HG03521 (cell line): ENCODE measurements around the gene MYRIP.

ENCODE experiments used
- ATAC-seq: cut with Tn5 transposase; IDR thresholded peaks from one replicate; pipeline ENCODE4 v1.9.1; 2021; ENCODE audit warnings: mild to moderate bottlenecking, moderate library complexity; ENCODE audit not compliant: unreplicated experiment

MYRIP gene

GRCh38 chr3:40216471-40216870 is 407.1 kb downstream of the MYRIP start:
- no peak for ATAC-seq

- no peak for ATAC-seq
These were observed 414.4 kb downstream of the MYRIP start for GRCh38 chr3:40223856-40224255.

- ATAC-seq = no peak
These were observed 415.5 kb downstream of the MYRIP start for GRCh38 chr3:40224796-40225515.

GRCh38 chr3:40226636-40227035 is 417.2 kb downstream of the MYRIP start:
- no peak for ATAC-seq

GRCh38 chr3:40228792-40229350 is 419.5 kb downstream of the MYRIP start:
- ATAC-seq = no peak

- no peak for ATAC-seq
These were observed 420.0 kb downstream of the MYRIP start for GRCh38 chr3:40229386-40229785.

GRCh38 chr3:40229963-40230362 is 420.6 kb downstream of the MYRIP start:
- ATAC-seq = no peak

GRCh38 chr3:40230382-40230781 is 421.0 kb downstream of the MYRIP start:
- ATAC-seq = no peak

GRCh38 chr3:40232626-40233025 is 423.2 kb downstream of the MYRIP start:
- no peak for ATAC-seq

GRCh38 chr3:40237159-40237558 is 427.8 kb downstream of the MYRIP start:
- no peak for ATAC-seq

GRCh38 chr3:40237889-40238571 is 428.6 kb downstream of the MYRIP start:
- no peak for ATAC-seq

GRCh38 chr3:40240921-40241320 is 431.5 kb downstream of the MYRIP start:
- no peak for ATAC-seq

- no peak for ATAC-seq
These were observed 432.8 kb downstream of the MYRIP start for GRCh38 chr3:40242216-40242615.

GRCh38 chr3:40242638-40243037 is 433.2 kb downstream of the MYRIP start:
- ATAC-seq = no peak

GRCh38 chr3:40243056-40243455 is 433.6 kb downstream of the MYRIP start:
- ATAC-seq = no peak

- no peak for ATAC-seq
These were observed 438.5 kb downstream of the MYRIP start for GRCh38 chr3:40247714-40248454.

GRCh38 chr3:40248591-40248990 is 439.2 kb downstream of the MYRIP start:
- ATAC-seq = no peak

GRCh38 chr3:40249168-40249567 is 439.8 kb downstream of the MYRIP start:
- no peak for ATAC-seq

- ATAC-seq = no peak
These were observed 445.1 kb downstream of the MYRIP start for GRCh38 chr3:40254491-40254890.

- ATAC-seq = no peak
These were observed 445.5 kb downstream of the MYRIP start for GRCh38 chr3:40254891-40255290.

- ATAC-seq = no peak
These were observed 446.1 kb downstream of the MYRIP start for GRCh38 chr3:40255532-40255931.

- no peak for ATAC-seq
These were observed 448.7 kb downstream of the MYRIP start for GRCh38 chr3:40258064-40258463.
